ENCODE results near the gene PDZD2. TPM values are rescaled to one million over a fixed set of nuclear protein-coding genes. Genes with fewer than 3 reads are reported as not detected.

Gene PDZD2
- total and polyA plus RNA-seq, 2 experiments from 2014 or later: 0.21 TPM; not detected in 1

DNA sequence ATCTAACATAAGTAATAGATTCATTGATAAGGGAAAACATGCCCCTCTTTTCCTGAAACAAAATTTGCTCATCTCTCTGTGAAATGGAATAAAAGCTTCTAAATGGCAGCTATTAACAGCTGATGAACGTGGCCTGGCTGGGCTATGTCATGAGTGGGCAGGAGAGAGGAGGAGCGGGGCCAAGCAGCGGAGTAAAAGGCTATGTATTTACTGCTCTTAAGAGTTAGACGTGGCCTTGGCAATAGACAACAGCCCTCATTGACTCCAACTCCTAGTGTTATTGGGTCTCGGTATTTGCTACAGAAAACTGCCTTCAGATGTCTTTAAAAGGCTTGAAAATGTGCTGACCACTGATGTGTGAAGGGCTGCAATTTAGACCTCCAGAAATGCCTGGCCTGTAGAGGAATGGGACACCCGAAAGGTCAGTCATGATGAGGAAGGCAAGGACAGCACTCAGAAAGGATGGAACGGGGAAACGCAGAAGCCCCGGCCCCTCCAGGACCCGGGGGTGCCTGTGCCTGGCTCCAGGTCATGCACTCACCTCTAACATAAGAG is 116.8 kb downstream of the PDZD2 start:
- in situ Hi-C loops (cut with MboI): no loop called here
- H3F3A ChIP-seq (ENCODE audit: insufficient read depth): no peaks in the 10 kb centered on the region
- H4K20me1 ChIP-seq (ENCODE audit: insufficient read depth): no peaks in the 10 kb centered on the region
- no peaks in the 10 kb centered on the region for H3K9me2 ChIP-seq (ENCODE audit: insufficient read depth)
- no peaks in the 10 kb centered on the region for H3K36me3 ChIP-seq (ENCODE audit: low read depth)
- H3K4me2 ChIP-seq (ENCODE audit: unreplicated experiment): no peak overlapping the region
- no peaks in the 10 kb centered on the region for H3K4me1 ChIP-seq (ENCODE audit: insufficient read depth)
- H3K27ac ChIP-seq: no peak overlapping the region
- no peak for DNase-seq
- 48 to 55% methylated on average over 10 of the region's 10 CpGs for WGBS, 2 experiments (ENCODE audit: low coverage in 1 of 2, low lambda C conversion rate in 2 of 2, missing lambda C conversion rate in 2 of 2)
- H3K9me3 ChIP-seq (ENCODE audit: low read depth): no peaks in the 10 kb centered on the region
- peaks cover 12% of the 10 kb centered on the region; the same call in 1 of the 2 replicates for H3K27me3 ChIP-seq (replicated peaks; ENCODE audit: insufficient read depth)
- no peaks in the 10 kb centered on the region for H3K79me2 ChIP-seq (ENCODE audit: insufficient read depth)
- no peak overlapping the region for H3K9ac ChIP-seq
- H3K4me3 ChIP-seq: no peak overlapping the region
- no peak overlapping the region for H2AFZ ChIP-seq
- TF ChIP-seq EZH2 (IDR thresholded peaks at IDR 0.05; ENCODE audit: insufficient read depth, poor library complexity, severe bottlenecking) (no peak), EZH2phosphoT487 (IDR thresholded peaks at IDR 0.05; ENCODE audit: insufficient read depth, low read depth) (no peak)

DNA sequence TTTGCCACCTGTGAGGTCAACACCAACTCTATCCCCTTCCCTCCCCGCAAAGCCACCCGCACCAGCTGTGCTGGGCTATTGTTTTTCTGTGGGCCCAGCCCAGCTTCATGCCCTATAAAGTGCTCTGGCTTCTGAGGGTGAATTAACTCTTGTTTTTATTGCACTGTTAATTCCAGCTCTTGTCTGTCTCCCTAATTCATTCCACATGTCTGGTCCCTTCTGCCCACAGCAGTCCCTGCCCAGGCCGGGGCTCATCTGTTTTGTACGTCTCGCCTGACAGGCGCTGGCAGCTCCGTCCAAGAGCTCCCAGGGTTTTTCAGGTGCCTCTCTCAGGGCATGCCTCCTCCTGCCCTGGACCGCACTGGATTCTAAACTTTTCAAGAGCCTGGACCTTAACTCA is 118.9 kb downstream of the PDZD2 start:
- Histone ChIP-seq H3K4me3 (no peak overlapping the region), H3K36me3 (ENCODE audit: low read depth) (no peaks in the 10 kb centered on the region), H3K9me2 (ENCODE audit: insufficient read depth) (no peaks in the 10 kb centered on the region), H3K9ac (no peak overlapping the region), H2AFZ (no peak overlapping the region), H3K9me3 (ENCODE audit: low read depth) (no peaks in the 10 kb centered on the region), H3K4me1 (ENCODE audit: insufficient read depth) (no peaks in the 10 kb centered on the region), H3K27ac (no peak overlapping the region), H3K79me2 (ENCODE audit: insufficient read depth) (no peaks in the 10 kb centered on the region), H3K27me3 (replicated peaks; ENCODE audit: insufficient read depth) (peaks cover 14% of the 10 kb centered on the region; the same call in 1 of the 2 replicates), H3K4me2 (ENCODE audit: unreplicated experiment) (no peak overlapping the region), H4K20me1 (ENCODE audit: insufficient read depth) (no peaks in the 10 kb centered on the region), H3F3A (ENCODE audit: insufficient read depth) (no peaks in the 10 kb centered on the region)
- in situ Hi-C loops (cut with MboI): no loop called here
- DNase-seq: no peak
- 28 to 32% methylated on average over 8 of the region's 8 CpGs for WGBS, 2 experiments (ENCODE audit: low coverage in 1 of 2, low lambda C conversion rate in 2 of 2, missing lambda C conversion rate in 2 of 2)
- no peak for TF ChIP-seq EZH2phosphoT487 (IDR thresholded peaks at IDR 0.05; ENCODE audit: insufficient read depth, low read depth)
- no peak for TF ChIP-seq EZH2 (IDR thresholded peaks at IDR 0.05; ENCODE audit: insufficient read depth, poor library complexity, severe bottlenecking)

GRCh38 chr5:31758803-31759425 is 120.0 kb downstream of the PDZD2 start:
- TF ChIP-seq EZH2phosphoT487 (IDR thresholded peaks at IDR 0.05; ENCODE audit: insufficient read depth, low read depth): no peak
- no peak for TF ChIP-seq EZH2 (IDR thresholded peaks at IDR 0.05; ENCODE audit: insufficient read depth, poor library complexity, severe bottlenecking)
- Histone ChIP-seq H3K27me3 (replicated peaks; ENCODE audit: insufficient read depth) (peaks cover 14% of the 10 kb centered on the region; the same call in 1 of the 2 replicates), H3K4me2 (ENCODE audit: unreplicated experiment) (no peak overlapping the region), H3K9me3 (ENCODE audit: low read depth) (no peaks in the 10 kb centered on the region), H3K36me3 (ENCODE audit: low read depth) (no peaks in the 10 kb centered on the region), H3K27ac (no peak overlapping the region), H4K20me1 (ENCODE audit: insufficient read depth) (no peaks in the 10 kb centered on the region), H3K4me1 (ENCODE audit: insufficient read depth) (no peaks in the 10 kb centered on the region), H3F3A (ENCODE audit: insufficient read depth) (no peaks in the 10 kb centered on the region), H2AFZ (no peak overlapping the region), H3K9me2 (ENCODE audit: insufficient read depth) (no peaks in the 10 kb centered on the region), H3K79me2 (ENCODE audit: insufficient read depth) (no peaks in the 10 kb centered on the region), H3K9ac (no peak overlapping the region), H3K4me3 (no peak overlapping the region)
- 44 to 46% methylated on average over 9 to 11 of the region's 11 CpGs for whole genome bisulfite sequencing, 2 experiments (ENCODE audit: low coverage in 1 of 2, low lambda C conversion rate in 2 of 2, missing lambda C conversion rate in 2 of 2)
- in situ Hi-C loops (cut with MboI): no loop called here
- DNase-seq: no peak

DNA sequence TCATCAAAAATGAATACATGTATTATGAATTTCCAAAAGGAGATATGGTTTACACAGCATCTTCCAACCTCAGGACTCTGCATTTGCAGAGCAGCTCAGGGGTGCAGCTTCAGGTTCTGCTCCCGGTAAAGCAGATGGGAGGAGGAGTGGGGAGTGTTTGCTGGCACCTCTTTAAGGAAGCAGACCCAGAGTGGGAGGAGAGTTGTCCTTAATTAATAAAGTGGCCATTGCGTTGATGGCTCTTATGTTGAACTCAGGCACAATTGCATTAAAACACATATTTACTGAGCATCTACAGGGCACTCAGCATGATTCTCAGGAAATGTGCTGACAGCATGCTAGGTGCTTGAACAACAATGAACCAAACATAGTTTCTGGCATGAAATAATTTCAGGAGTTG is 121.0 kb downstream of the PDZD2 start:
- TF ChIP-seq EZH2phosphoT487 (IDR thresholded peaks at IDR 0.05; ENCODE audit: insufficient read depth, low read depth): no peak
- no peak for TF ChIP-seq EZH2 (IDR thresholded peaks at IDR 0.05; ENCODE audit: insufficient read depth, poor library complexity, severe bottlenecking)
- no peak for DNase-seq
- Histone ChIP-seq H2AFZ (no peak overlapping the region), H3K4me3 (no peak overlapping the region), H3K9me2 (ENCODE audit: insufficient read depth) (no peaks in the 10 kb centered on the region), H3K27me3 (replicated peaks; ENCODE audit: insufficient read depth) (peaks cover 12% of the 10 kb centered on the region; the same call in 1 of the 2 replicates), H3K9ac (no peak overlapping the region), H3K4me1 (ENCODE audit: insufficient read depth) (no peaks in the 10 kb centered on the region), H3K36me3 (ENCODE audit: low read depth) (no peaks in the 10 kb centered on the region), H3K79me2 (ENCODE audit: insufficient read depth) (no peaks in the 10 kb centered on the region), H3K27ac (no peak overlapping the region), H4K20me1 (ENCODE audit: insufficient read depth) (no peaks in the 10 kb centered on the region), H3K9me3 (ENCODE audit: low read depth) (no peaks in the 10 kb centered on the region), H3K4me2 (ENCODE audit: unreplicated experiment) (no peak overlapping the region), H3F3A (ENCODE audit: insufficient read depth) (no peaks in the 10 kb centered on the region)
- in situ Hi-C loops (cut with MboI): no loop called here
- WGBS, 2 experiments (ENCODE audit: low coverage in 1 of 2, low lambda C conversion rate in 2 of 2, missing lambda C conversion rate in 2 of 2): 22 to 48% methylated on average over 2 of the region's 2 CpGs
